GM12875 (cell line): ENCODE results near the gene SHOX.

Source experiments
- H3K4me3 ChIP-seq: one replicate; pipeline ENCODE4 v1.5.1; 2011; ENCODE audit warnings: low read depth, low read length, control low read depth
- CTCF ChIP-seq: IDR thresholded peaks from 2 replicates; pipeline ENCODE4 v1.5.1; 2011; ENCODE audit warnings: low read depth, mild to moderate bottlenecking, control low read depth, inconsistent platforms, low read length, moderate library complexity, borderline replicate concordance; ENCODE audit not compliant: insufficient read depth

Gene SHOX

GRCh38 chrX:637660-638481 is 7.3 kb downstream of the SHOX start:
- no peak for TF ChIP-seq CTCF

GRCh38 chrX:638482-639131 is 8.0 kb downstream of the SHOX start:
- no peak overlapping the region for H3K4me3 ChIP-seq
- no peak for TF ChIP-seq CTCF

More at GRCh38 chrX:637660-638481, 7.3 kb downstream of the SHOX start:
- no peak overlapping the region for H3K4me3 ChIP-seq

- no peak for TF ChIP-seq CTCF
- H3K4me3 ChIP-seq = no peak overlapping the region
Observed at GRCh38 chrX:639151-639550, 8.6 kb downstream of the SHOX start.

GRCh38 chrX:640641-641040 is 10.1 kb downstream of the SHOX start:
- TF ChIP-seq CTCF = no peak
- no peak overlapping the region for H3K4me3 ChIP-seq

- TF ChIP-seq CTCF = no peak
- no peak overlapping the region for H3K4me3 ChIP-seq
Observed at GRCh38 chrX:641671-642435, 11.3 kb downstream of the SHOX start.

- no peak for TF ChIP-seq CTCF
- H3K4me3 ChIP-seq = no peak overlapping the region
Observed at GRCh38 chrX:642436-643240, 12.0 kb downstream of the SHOX start.
